HepG2 (cell line): ENCODE results near the gene SYCE3. TPM values are rescaled to one million over a fixed set of nuclear protein-coding genes. Genes with fewer than 3 reads are reported as not detected.

Experiments
- ATAC-seq: fragments of 200-7000 bp; cut with Tn5 transposase; 3 replicates; pipeline ENCODE4 v1.9.1; 2020; ENCODE audit warnings: mild to moderate bottlenecking, moderate library complexity
- BruUV-seq: library from RNA; stranded (reverse); fragments of 400-500 nt; replicated peaks from 2 replicates; lab custom pipeline; 2021; lab: Mats Ljungman, UMichigan
- CTCF ChIA-PET: fragments of 300-600 bp; formaldehyde crosslinking; extraction: SDS; loops from one replicate; lab custom pipeline; 2021; ENCODE audit warnings: low total read pairs, inconsistent platforms, low intra/inter-chr PET ratio; lab: Yijun Ruan, JAX
- POLR2A ChIA-PET: fragments of 350-600 bp; sonication (Branson Sonifier 250); formaldehyde crosslinking; loops from one replicate; lab custom pipeline; 2020; ENCODE audit warnings: antibody characterized with exemption, inconsistent platforms; lab: Yijun Ruan, JAX
- DNase-seq: peaks from one replicate; pipeline ENCODE4 v3.0.0-alpha.2; 2015; ENCODE audit warnings: low spot score
- FAIRE-seq: peaks from 3 replicates; lab custom pipeline; 2011; peaks lifted over from hg19 to GRCh38; lab: Jason Lieb, UNC
- H2AFZ ChIP-seq: one replicate; pipeline ENCODE4 v1.6.1; 2011; ENCODE audit warnings: low read length, inconsistent platforms
- H3K27ac ChIP-seq: fragments of 300-600 bp; 3 replicates; pipeline ENCODE4 v1.8.0; 2011; ENCODE audit warnings: mixed run types, mild to moderate bottlenecking, mixed read lengths, low read length, inconsistent platforms; ENCODE audit not compliant: insufficient read depth; ENCODE audit errors: extremely low read length
- H3K27me3 ChIP-seq, 2 experiments: fragments of 200-600 bp in 1 of 2; 2 replicates in 1 of 2; 3 replicates in 1 of 2; pipeline versions ENCODE4 v1.6.0 to v1.8.0; 2011; ENCODE audit warnings: low read length in 2 of 2, mild to moderate bottlenecking in 2 of 2, moderate library complexity in 2 of 2, inconsistent platforms in 1 of 2; ENCODE audit not compliant: insufficient read depth in 2 of 2, control insufficient read depth in 1 of 2
- H3K36me3 ChIP-seq, 2 experiments: fragments of 200-600 bp in 1 of 2; replicated peaks in 1 of 2; 2 replicates in 1 of 2; 3 replicates in 1 of 2; pipeline versions ENCODE4 v1.5.1 to v1.8.0; 2011; ENCODE audit warnings: low read length in 2 of 2, inconsistent platforms in 1 of 2; ENCODE audit not compliant: insufficient read depth in 2 of 2, control insufficient read depth in 1 of 2
- H3K4me1 ChIP-seq: 2 replicates; pipeline ENCODE4 v1.5.1; 2012; ENCODE audit warnings: low read length, inconsistent platforms; ENCODE audit not compliant: insufficient read depth
- H3K4me2 ChIP-seq: 2 replicates; pipeline ENCODE4 v1.6.0; 2011; ENCODE audit warnings: low read depth, low read length, inconsistent platforms
- H3K4me3 ChIP-seq, 3 experiments: fragments of 200-600 bp in 1 of 3; sonication (generic), shearing (Covaris generic) in 1 of 3; replicated peaks in 1 of 3; 2 replicates each; pipeline ENCODE4 v1.5.1; 2011 to 2016; ENCODE audit warnings: low read length in 3 of 3, inconsistent platforms in 2 of 3, low read depth in 2 of 3, mild to moderate bottlenecking in 2 of 3, control low read depth in 1 of 3, mixed read lengths in 1 of 3; ENCODE audit not compliant: insufficient read depth in 1 of 3
- H3K79me2 ChIP-seq: one replicate; pipeline ENCODE4 v1.6.1; 2011; ENCODE audit warnings: low read length, inconsistent platforms; ENCODE audit not compliant: insufficient read depth
- H3K9ac ChIP-seq: 2 replicates; pipeline ENCODE4 v1.6.0; 2011; ENCODE audit warnings: mild to moderate bottlenecking, low read depth, low read length, inconsistent platforms; ENCODE audit not compliant: insufficient read depth
- H3K9me3 ChIP-seq: 2 replicates; pipeline ENCODE4 v1.5.1; 2012; ENCODE audit warnings: mild to moderate bottlenecking, low read length
- H4K20me1 ChIP-seq: 2 replicates; pipeline ENCODE4 v1.6.0; 2011; ENCODE audit warnings: inconsistent platforms, mild to moderate bottlenecking, low read length, moderate library complexity; ENCODE audit not compliant: insufficient read depth
- CBFB ChIP-seq: sonication (generic); formaldehyde crosslinking; IDR thresholded peaks from 2 replicates; pipeline ENCODE4 v1.4.0; 2020; ENCODE audit warnings: missing genetic modification reagents
- ETV5 ChIP-seq: IDR thresholded peaks from 2 replicates; pipeline ENCODE4 v1.6.1; 2018; ENCODE audit warnings: missing biosample characterization, missing genetic modification reagents, inconsistent platforms, borderline replicate concordance
- KIAA2018 ChIP-seq: sonication (generic); formaldehyde crosslinking; IDR thresholded peaks from 2 replicates; pipeline ENCODE4 v1.5.0; 2020; ENCODE audit warnings: mild to moderate bottlenecking, missing genetic modification reagents, borderline replicate concordance
- MTA1 ChIP-seq: sonication (generic); formaldehyde crosslinking; IDR thresholded peaks from 2 replicates; pipeline ENCODE4 v1.4.0; 2020; ENCODE audit warnings: missing genetic modification reagents, mild to moderate bottlenecking, borderline replicate concordance
- MXD3 ChIP-seq: IDR thresholded peaks from 2 replicates; pipeline ENCODE4 v1.6.1; 2016; ENCODE audit warnings: mild to moderate bottlenecking, missing biosample characterization, missing genetic modification reagents
- NR1H2 ChIP-seq: sonication (generic); formaldehyde crosslinking; IDR thresholded peaks from 2 replicates; pipeline ENCODE4 v1.8.1; 2022; ENCODE audit warnings: low read depth, missing genetic modification reagents, borderline replicate concordance
- PBX2 ChIP-seq: IDR thresholded peaks from 2 replicates; pipeline ENCODE4 v1.6.1; 2016; ENCODE audit warnings: control low read depth
- POGK ChIP-seq: sonication (generic); formaldehyde crosslinking; conservative IDR thresholded peaks from 2 replicates; pipeline ENCODE4 v1.8.0; 2022; ENCODE audit warnings: mild to moderate bottlenecking, moderate library complexity, missing genetic modification reagents
- RAD21 ChIP-seq: fragments of 450-650 bp; formaldehyde crosslinking; IDR thresholded peaks from 2 replicates; pipeline ENCODE4 v1.5.0; 2020; ENCODE audit warnings: mild to moderate bottlenecking
- ZFP90 ChIP-seq: sonication (generic); formaldehyde crosslinking; IDR thresholded peaks from 2 replicates; pipeline ENCODE4 v1.8.0; 2022; ENCODE audit warnings: missing genetic modification reagents, mild to moderate bottlenecking, inconsistent platforms, borderline replicate concordance
- ZMAT5 ChIP-seq: sonication (generic); formaldehyde crosslinking; IDR thresholded peaks from 2 replicates; pipeline ENCODE4 v1.5.0; 2020; ENCODE audit warnings: mild to moderate bottlenecking, low read depth, missing genetic modification reagents, borderline replicate concordance
- ZNF335 ChIP-seq: sonication (generic); formaldehyde crosslinking; IDR thresholded peaks from 2 replicates; pipeline ENCODE4 v1.4.0; 2020; ENCODE audit warnings: missing genetic modification reagents
- ZNF775 ChIP-seq: sonication (generic); formaldehyde crosslinking; IDR thresholded peaks from 2 replicates; pipeline ENCODE4 v1.4.0; 2020; ENCODE audit warnings: missing genetic modification reagents, mild to moderate bottlenecking, moderate library complexity, borderline replicate concordance
- WGBS: methylation state at CpG from one replicate; pipeline ENCODE4 v1.1.6; 2017; ENCODE audit warnings: low lambda C conversion rate; 5-methylcytosine and 5-hydroxymethylcytosine counted together
- in situ Hi-C: cut with HindIII; loops from 2 replicates; pipeline ENCODE4 v1.10.0; 2017; ENCODE audit warnings: low pct_unique_long_range_greater_than_20kb; ENCODE audit not compliant: extremely low pct_ligation_motif_present
- intact Hi-C: fragments of 100-400 bp; cut with micrococcal nuclease; formaldehyde crosslinking; loops from one replicate; pipeline ENCODE4 v1.10.0; 2022; ENCODE audit not compliant: unreplicated experiment
- polyA plus RNA-seq, 8 experiments: library from polyadenylated mRNA; depleted of rRNA in 3 of 8; stranded (reverse) in 7 of 8; unstranded in 1 of 8; fragments of >200 nt; fragmentation: Illumina TruSeq in 4 of 8; extraction: Trizol in 4 of 8; gene quantifications; 2 replicates each; pipeline versions ENCODE4 v1.2.1 to v1.2.3, GENCODE V29; 2011 to 2016; ENCODE audit warnings: low read depth in 4 of 8, missing spikeins in 1 of 8, mixed read lengths in 1 of 8; ENCODE audit not compliant: insufficient read depth in 1 of 8
- total RNA-seq, 5 experiments: library from RNA; depleted of rRNA; stranded (reverse); fragments of >200 nt; fragmentation: Illumina TruSeq; extraction: Trizol; gene quantifications; 2 replicates each; pipeline ENCODE4 v1.2.3, GENCODE V29; 2016; ENCODE audit warnings: low read depth in 1 of 5

SYCE3 gene
- total and polyA plus RNA-seq, 2 of the 13 experiments (the other 11 are each of a cell fraction or from before 2014, with no cell fraction given) = not detected

- in situ Hi-C loops = no loop called here
- CTCF ChIA-PET = no interaction called here
- BruUV-seq = no TSS peak
- no peak for ATAC-seq
- Histone ChIP-seq H2AFZ (no peak overlapping the region), H4K20me1 (no peaks in the 10 kb centered on the region), H3K36me3 (no peaks in the 10 kb centered on the region), H3K4me3 (no peak overlapping the region), H3K9me3 (no peaks in the 10 kb centered on the region), H3K79me2 (no peaks in the 10 kb centered on the region), H3K27ac (no peak overlapping the region), H3K4me2 (no peak overlapping the region), H3K9ac (no peak overlapping the region), H3K4me1 (peaks cover 49% of the 10 kb centered on the region), H3K27me3 (peaks cover 0 to 6% of the 10 kb centered on the region in 2 experiments; a peak in 1 of 5 replicates)
- 84% methylated on average over 13 of the region's 13 CpGs for WGBS
- no peak for DNase-seq
- POLR2A ChIA-PET = interaction anchor here (0.7 kb wide), 1 partner anchor 9 kb away, joined by 4 read pairs; the partner anchor contains the start of gene TYMP
- intact Hi-C loops = no loop called here
- FAIRE-seq = no peak
- TF ChIP-seq NR1H2 (no peak), POGK (CRISPR knock-in tag) (no peak), ZNF335 (no peak), CBFB (CRISPR knock-in tag) (no peak), KIAA2018 (CRISPR knock-in tag) (no peak), MXD3 (CRISPR knock-in tag) (no peak), MTA1 (CRISPR knock-in tag) (no peak), ETV5 (CRISPR knock-in tag) (no peak), ZFP90 (no peak), PBX2 (CRISPR knock-in tag) (no peak), ZNF775 (CRISPR knock-in tag) (no peak), ZMAT5 (CRISPR knock-in tag) (no peak), RAD21 (CRISPR knock-in tag) (no peak)
Measured at GRCh38 chr22:50537765-50538164, 25.0 kb downstream of the SYCE3 start.
